Brain microvascular endothelial cell (primary cell): ENCODE data around the gene ZFAND3.

Experiments used
- DNase-seq: peaks from one replicate; pipeline ENCODE4 v3.0.0-alpha.2; 2020
- H3K27ac ChIP-seq: fragments of 250-450 bp; sonication (Bioruptor Pico); 2 replicates; pipeline ENCODE4 v1.5.1; 2020; ENCODE audit warnings: mild to moderate bottlenecking, moderate library complexity
- H3K27me3 ChIP-seq: fragments of 250-450 bp; sonication (Bioruptor Pico); replicated peaks from 2 replicates; pipeline ENCODE4 v1.5.1; 2020; ENCODE audit warnings: mild to moderate bottlenecking
- H3K36me3 ChIP-seq: fragments of 250-450 bp; sonication (Bioruptor Pico); replicated peaks from 2 replicates; pipeline ENCODE4 v1.5.1; 2020; ENCODE audit warnings: mild to moderate bottlenecking
- H3K4me3 ChIP-seq: 2 replicates; pipeline ENCODE4 v1.5.1; 2011; ENCODE audit warnings: low read depth, mild to moderate bottlenecking, control low read depth, low read length, moderate library complexity
- CTCF ChIP-seq: IDR thresholded peaks from 2 replicates; pipeline ENCODE4 v1.5.1; 2011; ENCODE audit warnings: low read depth, mild to moderate bottlenecking, moderate library complexity, low read length, control low read depth, inconsistent platforms; ENCODE audit errors: missing control alignments
- in situ Hi-C: cut with HindIII; loops from 2 replicates; pipeline ENCODE4 v1.10.0; 2017; ENCODE audit warnings: low sequenced_read_pairs, low pct_ligation_motif_present

ZFAND3 gene

GRCh38 chr6:38055203-38055589, 235.7 kb downstream of the ZFAND3 start:
- TF ChIP-seq CTCF, result no peak
- Histone ChIP-seq H3K27ac (no peak overlapping the region), H3K4me3 (no peak overlapping the region), H3K27me3 (no peaks in the 10 kb centered on the region), H3K36me3 (no peaks in the 10 kb centered on the region)
- DNase-seq, result no peak
- in situ Hi-C loops, result no loop called here

- in situ Hi-C loops, result no loop called here
- H3K27ac ChIP-seq, result no peak overlapping the region
- H3K27me3 ChIP-seq, result no peaks in the 10 kb centered on the region
- no peak for DNase-seq
- H3K4me3 ChIP-seq, result no peak overlapping the region
- H3K36me3 ChIP-seq, result no peaks in the 10 kb centered on the region
- TF ChIP-seq CTCF, result no peak
Measured at GRCh38 chr6:38056361-38056760, 236.8 kb downstream of the ZFAND3 start.

- Histone ChIP-seq H3K27me3 (no peaks in the 10 kb centered on the region), H3K36me3 (peaks cover 10% of the 10 kb centered on the region), H3K27ac (peak overlapping the region; percentile 48), H3K4me3 (no peak overlapping the region)
- TF ChIP-seq CTCF, result no peak
- in situ Hi-C loops, result no loop called here
- peak; percentile 53 for DNase-seq
Measured at GRCh38 chr6:38057994-38058393, 238.5 kb downstream of the ZFAND3 start.

GRCh38 chr6:38062066-38062465, 242.5 kb downstream of the ZFAND3 start:
- Histone ChIP-seq H3K36me3 (peaks cover 12% of the 10 kb centered on the region), H3K4me3 (no peak overlapping the region), H3K27ac (no peak overlapping the region), H3K27me3 (no peaks in the 10 kb centered on the region)
- DNase-seq, result no peak
- in situ Hi-C loops, result no loop called here
- no peak for TF ChIP-seq CTCF

- in situ Hi-C loops, result no loop called here
- no peak for DNase-seq
- no peak for TF ChIP-seq CTCF
- Histone ChIP-seq H3K36me3 (peaks cover 12% of the 10 kb centered on the region), H3K27me3 (no peaks in the 10 kb centered on the region), H3K27ac (no peak overlapping the region), H3K4me3 (no peak overlapping the region)
Measured at GRCh38 chr6:38063973-38064372, 244.4 kb downstream of the ZFAND3 start.

GRCh38 chr6:38064431-38064830, 244.9 kb downstream of the ZFAND3 start:
- in situ Hi-C loops, result no loop called here
- TF ChIP-seq CTCF, result no peak
- no peak overlapping the region for H3K4me3 ChIP-seq
- H3K27ac ChIP-seq, result no peak overlapping the region
- H3K36me3 ChIP-seq, result peaks cover 12% of the 10 kb centered on the region
- H3K27me3 ChIP-seq, result no peaks in the 10 kb centered on the region
- no peak for DNase-seq
